GM18907 (cell line): ENCODE results near the gene PPFIBP2.
A peak's percentile ranks its signal among the peaks of the same experiment; 100 is the strongest.

Experiments used
- ATAC-seq: cut with Tn5 transposase; IDR thresholded peaks from one replicate; pipeline ENCODE4 v1.9.1; 2021; ENCODE audit warnings: mild to moderate bottlenecking, moderate library complexity; ENCODE audit not compliant: unreplicated experiment

PPFIBP2 gene

GRCh38 chr11:7683571-7683970 lies 169.8 kb downstream of the PPFIBP2 start:
- ATAC-seq = no peak

- no peak for ATAC-seq
These were observed 173.0 kb downstream of the PPFIBP2 start for GRCh38 chr11:7686761-7687160.

DNA sequence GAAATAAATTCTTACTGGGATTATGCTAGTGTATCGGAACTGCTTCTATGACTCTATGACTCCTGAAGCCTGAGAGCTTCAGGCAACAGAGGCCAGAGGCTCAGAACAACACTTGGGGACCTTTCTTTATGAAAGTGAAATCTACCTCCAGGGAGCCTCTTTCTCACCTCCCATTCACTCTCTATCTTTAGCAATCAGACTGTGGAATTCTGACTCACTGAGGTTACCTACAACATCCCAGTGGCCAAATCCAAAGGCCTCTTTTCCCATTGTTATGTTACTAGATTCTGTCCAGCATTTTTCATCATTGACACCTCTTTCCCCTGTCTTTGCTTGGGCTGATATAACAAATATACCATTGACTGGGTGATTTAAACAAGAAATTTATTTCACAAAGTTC lies 173.6 kb downstream of the PPFIBP2 start:
- ATAC-seq = no peak

DNA sequence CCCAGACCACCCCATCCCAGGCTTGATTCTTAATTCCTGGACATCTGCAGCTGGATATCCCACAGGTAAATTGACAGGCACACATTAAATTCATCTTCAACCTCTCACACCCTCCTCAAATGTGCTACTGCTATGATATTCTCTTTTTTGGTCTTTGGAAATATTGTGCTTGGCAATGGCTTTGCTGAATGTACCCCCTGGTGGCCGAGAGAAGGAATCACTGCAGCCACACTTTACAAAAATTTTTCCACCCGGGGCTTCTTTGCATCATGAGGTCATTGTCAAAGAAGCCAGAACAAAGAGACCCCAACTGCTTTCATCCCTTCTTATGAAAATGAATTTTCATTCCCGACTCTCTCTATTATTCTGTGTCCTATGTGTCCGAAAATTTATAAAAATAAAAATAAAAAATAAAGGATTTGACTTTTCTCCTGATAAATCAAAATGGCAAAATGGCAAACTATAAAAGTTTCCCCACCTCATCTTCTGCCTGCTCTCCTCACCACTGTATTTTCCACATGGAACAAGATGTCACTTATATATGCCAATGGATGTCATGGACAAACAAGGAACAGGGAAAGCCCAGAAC lies 174.5 kb downstream of the PPFIBP2 start:
- peak; percentile 61 for ATAC-seq

DNA sequence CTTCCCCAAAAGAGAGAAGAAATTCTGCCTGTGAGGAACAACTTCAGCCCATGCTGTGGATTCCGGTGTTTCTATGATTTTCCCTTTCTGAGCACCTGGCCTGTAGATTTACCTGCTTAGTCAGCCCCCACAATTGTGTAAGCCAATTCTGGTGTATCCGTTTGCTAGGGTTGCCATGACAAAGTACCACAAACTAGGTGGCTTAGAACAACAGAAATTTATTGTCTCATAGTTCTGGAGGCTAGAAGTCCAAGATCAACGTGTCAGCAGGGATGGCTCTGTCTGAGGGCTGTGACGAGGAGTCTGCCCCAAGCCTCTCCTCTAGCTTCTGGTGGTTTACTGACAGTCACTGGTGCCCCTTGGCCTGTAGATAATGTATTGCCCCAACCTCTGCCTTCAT lies 175.4 kb downstream of the PPFIBP2 start:
- no peak for ATAC-seq

GRCh38 chr11:7690648-7691047 lies 176.8 kb downstream of the PPFIBP2 start:
- ATAC-seq = no peak

DNA sequence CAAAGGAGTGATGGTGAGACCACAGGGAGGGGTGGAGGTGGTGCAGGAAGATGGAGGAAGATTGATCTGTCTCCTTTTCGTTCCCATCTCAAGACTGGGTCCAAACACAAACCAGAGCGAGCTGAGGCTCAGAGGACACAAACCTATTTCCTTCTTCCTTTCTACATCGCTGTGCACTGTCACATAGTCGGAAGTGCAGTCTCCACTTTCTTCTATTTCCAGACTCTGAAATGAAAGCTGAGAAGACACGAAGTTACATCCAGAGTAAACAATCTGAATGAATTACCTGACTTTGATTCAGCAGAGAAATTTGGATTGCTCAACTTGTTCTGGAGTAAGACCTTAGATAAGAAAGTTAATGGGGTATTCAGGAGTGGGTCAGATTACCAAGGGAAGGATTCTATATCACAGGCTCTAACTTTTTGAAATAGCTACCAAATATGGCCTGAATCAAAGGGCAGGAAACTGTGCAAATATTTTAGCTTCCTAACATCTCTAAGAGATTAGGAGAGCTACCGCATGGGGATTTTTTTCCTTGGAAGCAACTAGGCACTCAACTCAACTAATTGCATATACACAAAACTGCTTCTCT lies 178.1 kb downstream of the PPFIBP2 start:
- no peak for ATAC-seq

DNA sequence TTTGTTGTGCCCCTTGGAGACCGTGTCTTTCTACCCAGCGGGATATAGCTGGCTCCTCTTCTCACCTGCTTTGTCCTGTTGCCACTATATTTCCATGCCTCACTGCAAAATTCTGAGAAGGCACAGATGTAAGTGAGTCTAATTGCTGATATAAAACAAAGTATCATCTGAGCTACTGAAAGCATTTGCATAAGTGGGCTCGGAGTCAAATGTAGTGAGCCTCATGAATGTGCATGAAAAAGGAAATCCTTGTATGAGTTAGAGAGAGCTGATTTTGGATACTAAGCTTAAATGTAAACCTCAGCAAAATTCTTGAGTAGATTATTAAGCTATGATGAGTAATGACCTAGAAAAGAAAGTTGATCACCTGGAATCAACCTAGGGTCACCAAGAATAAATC lies 178.6 kb downstream of the PPFIBP2 start:
- ATAC-seq = no peak

DNA sequence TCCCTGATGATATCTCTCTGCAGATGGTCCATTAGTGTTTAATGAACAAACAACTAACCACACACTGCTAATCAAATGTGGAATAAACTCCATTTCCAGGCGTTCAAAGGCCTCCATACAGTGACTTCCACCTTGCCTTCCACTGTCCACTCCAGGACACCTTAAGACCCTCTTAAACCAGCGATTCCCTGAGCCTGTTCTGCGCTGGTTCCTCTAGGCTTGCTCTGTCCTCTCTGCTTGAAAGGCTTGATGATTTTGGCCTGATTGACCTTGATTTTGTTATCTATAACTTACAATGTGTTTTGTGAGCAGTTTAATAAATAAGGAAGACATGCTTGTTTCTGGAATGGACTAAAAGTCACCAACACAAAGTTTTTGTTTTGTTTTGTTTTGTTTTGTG lies 180.4 kb downstream of the PPFIBP2 start:
- ATAC-seq = no peak

DNA sequence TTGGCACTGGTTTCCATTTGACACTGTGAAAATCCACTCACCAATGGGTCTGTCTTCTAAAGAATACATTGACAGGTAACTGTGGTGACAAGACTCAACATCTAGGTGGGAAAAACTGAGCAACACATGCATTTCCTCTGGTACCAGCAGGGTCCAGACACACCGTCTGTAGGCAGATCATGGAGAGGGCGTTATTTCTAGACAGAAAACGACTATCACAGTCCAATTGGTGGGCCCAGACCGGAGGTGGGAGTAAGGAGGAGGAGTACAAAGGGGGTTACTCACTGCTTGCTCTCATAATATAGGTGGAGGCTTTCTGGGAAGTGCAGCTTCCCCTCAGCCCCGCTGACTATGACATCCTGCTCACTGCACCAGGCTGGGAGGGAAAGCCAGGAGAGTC lies 182.6 kb downstream of the PPFIBP2 start:
- no peak for ATAC-seq
